K562 (cell line): ENCODE results near the gene FITM2. TPM values are rescaled to one million over a fixed set of nuclear protein-coding genes. Genes with fewer than 3 reads are reported as not detected.

Experiments
- ARID1B ChIP-seq: fragments of 450-650 bp; IDR thresholded peaks from 2 replicates; pipeline ENCODE4 v1.6.1; 2016; ENCODE audit warnings: antibody characterized with exemption, mild to moderate bottlenecking, inconsistent platforms
- PHF8 ChIP-seq: fragments of 200-600 bp; sonication (generic); IDR thresholded peaks from 2 replicates; pipeline ENCODE4 v1.6.1; 2012; ENCODE audit warnings: mixed run types, mild to moderate bottlenecking, inconsistent platforms, low read length, moderate library complexity, borderline replicate concordance
- RCOR1 ChIP-seq, 2 experiments: IDR thresholded peaks; 2 replicates each; pipeline ENCODE4 v1.6.1; 2012; ENCODE audit warnings: low read depth in 2 of 2, low read length in 2 of 2, borderline replicate concordance in 1 of 2, improper control_type of control experiment in 1 of 2
- SMARCA4 ChIP-seq: fragments of 450-650 bp; IDR thresholded peaks from 2 replicates; pipeline ENCODE4 v1.6.1; 2016
- SRSF1 ChIP-seq: fragments of 200-400 bp; formaldehyde crosslinking; IDR thresholded peaks from 2 replicates; pipeline ENCODE4 v1.6.1; 2017; ENCODE audit warnings: mild to moderate bottlenecking, low read depth, low read length, moderate library complexity
- TCF3 ChIP-seq: sonication (generic); formaldehyde crosslinking; IDR thresholded peaks from 2 replicates; pipeline ENCODE4 v1.4.0; 2020; ENCODE audit warnings: mild to moderate bottlenecking, missing genetic modification reagents
- U2AF1 ChIP-seq: fragments of 200-400 bp; formaldehyde crosslinking; optimal IDR thresholded peaks from 2 replicates; pipeline ENCODE3; 2017; ENCODE audit warnings: mild to moderate bottlenecking, low read depth, low read length, moderate library complexity
- ZNF318 ChIP-seq, 2 experiments: fragments of 450-650 bp; IDR thresholded peaks; 2 replicates each; pipeline ENCODE4 v1.6.1; 2016; ENCODE audit warnings: mild to moderate bottlenecking in 2 of 2, borderline replicate concordance in 1 of 2, low read depth in 1 of 2, moderate library complexity in 1 of 2
- polyA plus RNA-seq, 8 experiments: library from polyadenylated mRNA; depleted of rRNA in 4 of 8; stranded (reverse) in 5 of 8; unstranded in 3 of 8; fragments of >200 nt; fragmentation: Nextera tagmentation in 2 of 8; fragmentation: Illumina TruSeq in 1 of 8; extraction: Ambion mirVana in 2 of 8; extraction: Trizol in 1 of 8; gene quantifications; 2 replicates each; pipeline versions ENCODE4 v1.2.1 to v1.2.3, GENCODE V29; 2011 to 2014; ENCODE audit warnings: inconsistent platforms in 1 of 8, missing spikeins in 1 of 8
- total RNA-seq, 7 experiments: library from RNA; depleted of rRNA in 6 of 7; stranded (reverse); fragments of >200 nt in 6 of 7; fragmentation: Illumina TruSeq in 2 of 7; extraction: Trizol in 2 of 7; gene quantifications; 2 replicates each; pipeline versions ENCODE4 v1.2.1 to v1.2.3, GENCODE V29; 2011 to 2021; ENCODE audit warnings: low replicate concordance in 1 of 7
- TF ChIP-seq, protein P1 (sequence below): fragments of 250-450 bp; sonication (Bioruptor Pico); IDR thresholded peaks from 2 replicates; pipeline ENCODE4 v1.8.0; 2022; ENCODE audit warnings: inconsistent platforms, mild to moderate bottlenecking, moderate library complexity, borderline replicate concordance
- TF ChIP-seq, protein P2 (sequence below): fragments of 450-650 bp; IDR thresholded peaks from 2 replicates; pipeline ENCODE4 v1.6.1; 2016

FITM2 gene
- total and polyA plus RNA-seq, 9 of the 15 experiments (the other 6 are each of a cell fraction or from before 2014, with no cell fraction given): 0.64 to 2.8 (median 1.8) TPM

- no peak for TF ChIP-seq ZNF318 (IDR thresholded peaks at IDR 0.05; ENCODE audit: borderline replicate concordance in 1 of 2, low read depth in 1 of 2)
- TF ChIP-seq, protein P1, sequence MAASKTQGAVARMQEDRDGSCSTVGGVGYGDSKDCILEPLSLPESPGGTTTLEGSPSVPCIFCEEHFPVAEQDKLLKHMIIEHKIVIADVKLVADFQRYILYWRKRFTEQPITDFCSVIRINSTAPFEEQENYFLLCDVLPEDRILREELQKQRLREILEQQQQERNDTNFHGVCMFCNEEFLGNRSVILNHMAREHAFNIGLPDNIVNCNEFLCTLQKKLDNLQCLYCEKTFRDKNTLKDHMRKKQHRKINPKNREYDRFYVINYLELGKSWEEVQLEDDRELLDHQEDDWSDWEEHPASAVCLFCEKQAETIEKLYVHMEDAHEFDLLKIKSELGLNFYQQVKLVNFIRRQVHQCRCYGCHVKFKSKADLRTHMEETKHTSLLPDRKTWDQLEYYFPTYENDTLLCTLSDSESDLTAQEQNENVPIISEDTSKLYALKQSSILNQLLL: no peak
- no peak for TF ChIP-seq SRSF1
- TF ChIP-seq, protein P2, sequence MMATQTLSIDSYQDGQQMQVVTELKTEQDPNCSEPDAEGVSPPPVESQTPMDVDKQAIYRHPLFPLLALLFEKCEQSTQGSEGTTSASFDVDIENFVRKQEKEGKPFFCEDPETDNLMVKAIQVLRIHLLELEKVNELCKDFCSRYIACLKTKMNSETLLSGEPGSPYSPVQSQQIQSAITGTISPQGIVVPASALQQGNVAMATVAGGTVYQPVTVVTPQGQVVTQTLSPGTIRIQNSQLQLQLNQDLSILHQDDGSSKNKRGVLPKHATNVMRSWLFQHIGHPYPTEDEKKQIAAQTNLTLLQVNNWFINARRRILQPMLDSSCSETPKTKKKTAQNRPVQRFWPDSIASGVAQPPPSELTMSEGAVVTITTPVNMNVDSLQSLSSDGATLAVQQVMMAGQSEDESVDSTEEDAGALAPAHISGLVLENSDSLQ: peak; percentile 86
- 0 out of 2 replicates have a peak, but pooled peaks have one; percentile 18 for TF ChIP-seq SMARCA4
- TF ChIP-seq TCF3 (CRISPR knock-in tag): 0 out of 2 replicates have a peak, but pooled peaks have one; percentile 20
- 0 out of 2 replicates have a peak, but pooled peaks have one; percentile 20 for TF ChIP-seq ARID1B
- TF ChIP-seq RCOR1 (IDR thresholded peaks at IDR 0.05; ENCODE audit: borderline replicate concordance in 1 of 2, low read depth in 2 of 2, low read length in 2 of 2): peak in 1 of 2 experiments; percentile 22; a peak in 1 of 4 replicates
- no peak for TF ChIP-seq U2AF1
- no peak for TF ChIP-seq PHF8
These were observed 989 bp downstream of the FITM2 start (continued) for GRCh38 chr20:44309763-44310663.
